Limb (tissue), 2 donors: ENCODE measurements around the gene OR4Q2.
"Not testable (repeated sequence)": the region's sequence is repeated elsewhere in the genome, so short reads cannot be mapped to it uniquely, and the experiment has no call there.

Experiments
- DNase-seq, 2 donors: peaks; one replicate each; pipeline ENCODE4 v3.0.0-alpha.2; 2016; ENCODE audit errors: extremely low spot score in 2 of 2

The OR4Q2 gene

GRCh38 chr14:20001863-20002262, at the start of gene OR4Q2:
TSS of gene OR4Q2 (plus strand) at chr14:20002163.
- no peak for DNase-seq

GRCh38 chr14:19969735-19970134, 32.2 kb upstream of the OR4Q2 start:
- DNase-seq: not testable (repeated sequence)

- DNase-seq: no peak
Measured at GRCh38 chr14:19974844-19975243, 27.1 kb upstream of the OR4Q2 start.

GRCh38 chr14:19975291-19975690, 26.7 kb upstream of the OR4Q2 start, which contains the start of gene OR4K15:
TSS of gene OR4K15 (plus strand) at chr14:19975591. CDS start at chr14:19975591, 0 bp downstream.
- no peak for DNase-seq

- DNase-seq: no peak
Measured at GRCh38 chr14:19993438-19993837, 8.5 kb upstream of the OR4Q2 start.

- DNase-seq: no peak
Measured at GRCh38 chr14:20002319-20002718, 356 bp downstream of the OR4Q2 start.

DNA sequence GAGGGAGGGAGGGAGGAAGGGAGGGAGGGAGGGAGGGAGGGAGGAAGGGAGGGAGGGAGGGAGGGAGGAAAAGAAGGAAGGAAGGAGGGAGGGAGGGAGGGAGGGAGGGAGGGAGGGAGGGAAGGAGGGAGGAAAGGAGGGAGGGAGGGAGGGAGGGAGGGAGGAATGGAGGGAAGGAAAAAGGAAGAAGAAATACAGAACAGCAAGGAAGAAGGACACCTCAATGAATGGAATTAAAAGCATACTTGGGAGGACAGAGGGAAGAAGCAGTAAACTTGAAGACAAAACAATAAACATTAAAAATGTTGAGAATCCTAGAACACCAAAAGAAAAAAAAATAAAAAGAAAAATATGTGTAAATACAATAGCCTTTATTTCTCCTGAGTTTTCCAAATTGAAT, 6.2 kb downstream of the OR4Q2 start:
- no peak for DNase-seq

- DNase-seq: no peak
Measured at GRCh38 chr14:20019257-20019865, 17.4 kb downstream of the OR4Q2 start, which contains the start of gene OR4K14. TSS of gene OR4K14 (minus strand) at chr14:20019307. CDS start at chr14:20015193, 4,114 bp downstream.

DNA sequence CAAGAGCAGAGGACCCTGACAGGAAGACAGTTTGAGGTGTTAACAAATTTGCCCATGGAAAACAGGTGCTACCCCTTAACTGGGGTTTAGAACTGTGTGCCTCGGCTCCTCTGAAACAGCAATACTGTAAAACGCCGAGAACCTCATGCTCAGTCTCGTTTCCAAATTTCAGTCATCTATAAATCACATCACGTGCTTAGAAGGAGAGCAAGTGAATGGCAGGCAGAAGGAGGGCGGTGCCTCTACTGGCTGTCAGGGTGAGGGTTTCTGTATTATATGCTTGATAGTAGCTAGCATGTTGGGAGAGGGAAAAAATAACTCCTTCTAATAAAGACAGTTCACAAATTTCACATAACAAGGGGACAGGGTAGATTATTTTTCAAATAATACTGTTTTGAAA, 29.1 kb downstream of the OR4Q2 start:
- no peak for DNase-seq

DNA sequence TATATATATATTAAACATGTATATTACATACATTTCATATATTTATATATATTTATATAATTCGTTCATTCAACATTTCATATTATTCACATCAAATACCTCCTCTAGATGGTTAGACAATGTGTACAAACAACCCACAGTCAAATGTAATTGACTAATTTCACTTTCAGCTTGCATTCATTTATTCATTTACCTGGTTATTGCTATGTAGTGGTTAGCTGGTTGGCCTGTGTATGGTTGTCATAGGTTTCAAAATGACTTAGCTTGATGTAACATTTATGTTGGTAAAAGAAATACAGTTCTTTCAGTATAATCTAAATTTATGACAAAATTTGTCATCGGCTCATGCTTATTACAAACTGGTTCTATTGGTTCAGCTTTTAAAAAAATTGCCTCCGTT, 33.5 kb downstream of the OR4Q2 start:
- DNase-seq: no peak

DNA sequence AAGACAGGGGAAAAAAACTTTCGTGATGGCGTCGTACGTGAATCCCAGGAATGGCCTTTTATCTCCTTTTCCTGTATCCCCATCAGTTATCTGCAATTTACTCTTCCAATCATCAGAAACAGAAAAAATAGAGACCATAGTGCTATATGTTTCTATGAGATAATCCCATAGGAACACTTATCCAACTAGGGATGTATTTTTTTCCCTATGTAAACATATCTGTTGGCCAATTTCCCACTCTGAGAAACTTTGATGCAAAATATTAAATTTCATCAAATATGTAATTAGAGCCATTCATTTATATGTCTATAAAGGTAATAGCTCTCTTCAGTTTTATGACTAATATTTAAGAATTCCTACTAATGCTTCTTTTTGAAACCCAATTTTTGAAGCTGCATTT, 34.0 kb downstream of the OR4Q2 start, which contains the start of gene OR4K13:
TSS of gene OR4K13 (minus strand) at position 101 of the 400 bp plus-strand sequence. CDS start 1,280 bp downstream, outside the sequence.
- DNase-seq: no peak

GRCh38 chr14:20044243-20044642, 42.3 kb downstream of the OR4Q2 start:
- no peak for DNase-seq

- DNase-seq: no peak
Measured at GRCh38 chr14:20048202-20048601, 46.2 kb downstream of the OR4Q2 start.
